ENCODE data around the gene DEDD2.
"Not testable (repeated sequence)": the region's sequence is repeated elsewhere in the genome, so short reads cannot be mapped to it uniquely, and the experiment has no call there.

Gene DEDD2, protein sequence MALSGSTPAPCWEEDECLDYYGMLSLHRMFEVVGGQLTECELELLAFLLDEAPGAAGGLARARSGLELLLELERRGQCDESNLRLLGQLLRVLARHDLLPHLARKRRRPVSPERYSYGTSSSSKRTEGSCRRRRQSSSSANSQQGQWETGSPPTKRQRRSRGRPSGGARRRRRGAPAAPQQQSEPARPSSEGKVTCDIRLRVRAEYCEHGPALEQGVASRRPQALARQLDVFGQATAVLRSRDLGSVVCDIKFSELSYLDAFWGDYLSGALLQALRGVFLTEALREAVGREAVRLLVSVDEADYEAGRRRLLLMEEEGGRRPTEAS

DNA sequence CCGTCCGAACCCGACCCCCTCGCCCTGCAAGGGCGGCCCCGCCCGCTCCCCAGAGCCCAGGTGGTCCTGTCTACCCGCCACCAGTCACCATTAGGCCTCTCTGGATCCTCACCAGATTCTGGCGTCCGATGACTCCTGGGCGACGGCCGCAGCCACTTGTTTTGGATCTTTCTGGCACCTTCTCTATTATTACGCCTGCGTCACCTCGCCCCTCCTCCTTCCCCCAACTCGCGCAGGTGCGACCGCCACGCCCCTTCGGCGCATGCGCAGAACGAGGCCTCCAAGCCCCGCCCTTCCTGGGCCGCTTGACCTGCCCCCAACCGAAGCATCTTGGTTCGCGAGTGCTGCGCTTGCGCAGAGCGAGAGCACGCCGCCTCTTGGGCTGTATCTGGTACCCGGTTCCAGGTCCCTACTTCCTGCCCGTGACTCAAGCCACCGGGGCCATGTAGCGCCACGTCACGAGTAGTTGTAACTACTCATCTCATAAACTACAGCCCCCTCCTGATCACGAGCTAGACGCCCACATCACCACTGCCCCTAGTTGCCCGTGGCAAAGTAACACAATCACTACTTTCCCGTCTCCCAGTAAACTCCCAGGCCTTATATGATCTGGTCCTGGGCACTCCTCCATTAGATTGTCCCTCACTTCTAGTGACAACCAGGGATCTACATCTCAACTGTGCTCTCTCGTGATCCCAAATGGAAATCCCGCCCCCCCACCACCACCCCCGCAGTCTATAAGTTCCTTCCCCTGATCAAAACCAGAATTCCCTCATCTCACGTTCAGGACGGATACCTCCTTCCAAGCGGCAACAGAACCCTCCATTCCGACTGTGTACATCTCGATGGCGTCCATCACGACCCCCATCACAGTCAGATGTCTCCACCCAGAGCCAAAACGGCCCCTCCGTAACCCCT, at the start of gene DEDD2:
Gene DEDD2, minus strand, starts transcription at position 158 of the 918 bp plus-strand sequence. CDS start 670 bp downstream, outside the sequence.
- peak; percentile 98 for DNase-seq

DNA sequence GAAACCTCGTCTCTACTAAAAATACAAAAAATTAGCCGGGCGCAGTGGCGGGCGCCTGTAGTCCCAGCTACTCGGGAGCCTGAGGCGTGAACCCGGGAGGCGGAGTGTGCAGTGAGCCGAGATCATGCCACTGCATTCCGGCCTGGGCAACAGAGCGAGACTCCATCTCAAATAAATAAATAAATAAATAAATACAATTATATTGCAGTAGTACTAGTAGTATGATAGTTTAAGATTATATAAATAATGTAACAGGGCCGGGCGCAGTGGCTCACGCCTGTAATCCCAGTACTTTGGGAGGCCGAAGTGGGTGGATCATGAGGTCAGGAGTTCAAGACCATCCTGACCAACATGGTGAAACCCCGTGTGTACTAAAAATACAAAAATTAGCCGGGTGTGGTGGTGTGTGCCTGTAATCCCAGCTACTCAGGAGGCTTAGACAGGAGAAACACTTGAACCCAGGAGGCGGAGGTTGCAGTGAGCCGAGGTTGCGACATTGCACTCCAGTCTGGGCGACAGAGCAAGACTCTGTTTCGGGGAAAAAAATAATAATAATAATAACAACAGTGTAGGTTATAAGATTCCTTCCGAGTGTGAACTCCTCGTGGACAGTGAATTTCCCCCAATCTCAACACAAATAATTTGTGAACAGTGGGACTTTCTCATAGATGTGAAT, 49.6 kb upstream of the DEDD2 start:
- DNase-seq = not testable (repeated sequence)

DNA sequence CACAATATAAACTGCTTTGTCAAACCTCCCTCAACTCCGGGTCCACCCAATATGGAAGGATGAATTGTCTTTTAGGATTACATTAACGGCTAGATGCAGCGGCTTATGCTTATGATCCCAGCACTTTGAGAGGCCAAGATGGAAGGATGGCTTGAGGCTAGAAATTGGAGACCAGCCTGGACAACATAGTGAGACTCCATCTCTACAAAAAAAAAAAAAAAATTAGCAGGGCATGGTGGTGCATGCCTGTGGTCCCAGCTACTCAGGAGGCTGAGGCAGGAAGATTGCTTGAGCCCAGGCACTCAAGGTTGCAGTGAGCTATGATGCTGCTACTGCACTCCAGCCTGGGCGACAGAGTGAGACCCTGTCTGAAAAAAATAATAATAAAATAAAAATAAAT, 48.6 kb upstream of the DEDD2 start:
- not testable (repeated sequence) for DNase-seq

DNA sequence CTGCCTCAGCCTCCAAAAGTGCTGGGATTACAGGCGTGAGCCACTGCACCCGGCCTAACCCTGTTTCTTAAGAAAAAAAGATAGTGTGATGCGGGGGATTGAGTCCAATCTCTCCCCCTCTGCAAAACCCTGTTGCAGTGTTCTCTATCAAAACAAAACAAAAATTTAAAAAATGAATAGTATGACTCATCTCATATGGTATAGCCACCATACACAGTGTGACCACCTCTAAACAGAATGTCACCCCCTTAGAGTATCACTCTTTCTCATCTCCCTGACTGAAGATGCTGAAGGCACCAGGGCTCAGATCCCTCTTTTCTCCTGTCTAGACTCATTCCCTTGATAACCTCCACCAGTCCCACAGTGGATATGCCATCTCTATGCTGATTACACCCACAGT, 44.3 kb upstream of the DEDD2 start:
- no peak for DNase-seq

DNA sequence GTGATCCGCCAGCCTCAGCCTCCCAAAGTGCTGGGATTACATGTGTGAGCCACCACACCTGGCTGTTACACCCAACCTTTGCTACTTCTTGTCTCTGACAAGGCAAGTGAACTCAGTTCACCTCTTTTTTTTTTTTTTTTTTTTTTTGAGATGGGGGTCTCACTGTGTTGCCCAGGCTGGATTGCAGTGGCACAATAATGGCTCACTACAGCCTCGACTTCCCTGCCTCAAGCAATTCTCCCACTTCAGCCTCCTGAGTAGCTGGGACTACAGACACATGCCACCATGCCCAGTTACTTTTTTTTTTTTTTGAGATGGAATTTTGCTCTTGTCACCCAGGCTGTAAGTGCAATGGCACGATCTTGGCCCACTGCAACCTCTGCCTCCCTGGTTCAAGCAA, 40.4 kb upstream of the DEDD2 start:
- DNase-seq = not testable (repeated sequence)

DNA sequence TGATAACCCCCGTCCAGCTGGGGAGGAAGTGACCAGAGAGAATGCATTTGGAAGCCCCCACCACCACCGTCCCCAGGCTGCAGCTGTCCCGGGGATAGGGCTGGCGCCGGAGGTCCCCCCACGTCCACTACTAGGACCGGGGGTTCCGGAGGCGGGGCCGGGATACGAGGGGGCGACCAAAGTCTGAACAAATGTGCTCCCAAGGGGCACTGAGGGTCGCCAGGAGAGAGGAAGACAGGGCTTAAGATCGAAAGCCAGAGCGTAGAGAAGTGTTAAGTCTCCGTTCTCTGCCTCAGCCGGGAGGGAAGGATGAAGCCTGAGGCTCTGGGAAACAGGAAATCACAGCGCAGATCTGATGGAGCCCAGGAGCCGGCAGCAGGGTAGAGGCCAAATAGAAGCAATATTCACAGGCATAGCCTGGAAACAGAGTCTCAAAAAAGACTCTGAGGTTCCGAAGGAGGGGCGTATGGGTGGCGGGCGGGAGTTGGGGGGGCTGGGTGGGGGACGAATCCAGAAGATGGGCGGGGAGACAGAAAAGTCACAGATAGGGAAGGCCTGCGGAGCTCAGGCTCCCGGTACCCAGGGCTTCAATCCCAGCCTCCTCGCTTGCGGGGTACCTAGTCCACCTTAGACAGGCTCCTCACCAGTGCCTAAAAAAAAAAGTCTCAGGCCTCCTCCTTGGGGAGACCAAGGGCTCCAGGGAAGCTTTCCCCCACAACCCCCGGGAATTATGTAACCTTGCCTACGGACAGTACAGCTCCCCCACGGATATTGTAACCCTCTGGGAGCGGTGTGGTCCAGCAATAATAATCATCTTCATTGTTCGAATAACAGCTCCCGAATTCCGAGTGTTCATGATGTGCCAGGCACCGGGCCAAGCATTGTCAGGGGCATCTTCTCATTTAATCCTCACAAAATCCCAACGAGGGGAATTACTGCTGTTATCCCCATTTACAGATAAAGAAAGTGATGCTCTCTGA, 38.6 kb upstream of the DEDD2 start:
- peak; percentile 43 for DNase-seq

DNA sequence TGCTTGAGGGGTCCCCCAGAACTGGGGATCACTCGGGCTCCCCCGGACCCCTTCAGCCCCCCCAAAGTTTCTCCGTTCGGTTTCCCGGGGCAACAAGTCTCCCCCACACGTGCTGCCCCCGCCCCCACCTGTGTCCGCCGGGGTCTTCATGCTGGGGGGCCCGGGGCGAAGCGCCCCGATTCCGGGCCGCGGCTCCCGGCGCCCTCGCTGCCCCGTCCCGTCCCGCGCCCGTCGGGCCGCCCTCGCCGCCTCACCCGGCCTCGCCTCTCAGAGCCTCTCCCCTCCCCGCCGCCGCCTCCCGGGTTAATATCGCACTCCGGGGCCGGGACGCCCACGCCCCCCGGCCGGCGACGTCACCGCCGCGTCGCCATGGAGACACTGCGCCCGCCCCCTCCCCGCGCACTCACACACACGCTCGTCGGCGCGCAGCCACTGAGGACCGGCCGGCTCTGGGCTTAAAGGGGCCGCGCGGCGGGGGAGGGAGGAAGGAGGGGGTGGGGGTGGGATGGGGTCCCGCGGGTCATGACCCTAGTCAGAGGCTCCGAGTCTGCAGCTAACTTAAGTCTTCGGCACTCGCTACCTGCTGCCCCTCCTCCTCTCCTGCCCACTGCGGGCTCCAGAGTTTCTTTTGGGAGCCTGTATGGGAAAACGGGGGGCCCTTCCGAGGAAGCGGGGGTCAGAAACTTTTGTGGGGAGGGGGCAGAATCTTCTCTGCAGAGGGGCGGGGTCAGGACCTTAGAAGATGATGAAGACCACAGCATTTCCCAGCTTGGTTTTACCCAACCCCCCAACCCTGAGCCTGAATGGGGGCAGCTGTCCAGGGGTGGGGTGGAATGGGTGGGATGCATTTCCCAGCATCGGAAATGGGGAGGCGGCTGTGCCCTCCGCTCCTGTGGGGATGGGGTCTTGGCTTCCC, 37.6 kb upstream of the DEDD2 start, which contains the start of gene ERF:
Gene ERF, minus strand, starts transcription at position 279 of the 916 bp plus-strand sequence. Its CDS starts 129 bp downstream, at position 150.
- DNase-seq = peak; percentile 70

DNA sequence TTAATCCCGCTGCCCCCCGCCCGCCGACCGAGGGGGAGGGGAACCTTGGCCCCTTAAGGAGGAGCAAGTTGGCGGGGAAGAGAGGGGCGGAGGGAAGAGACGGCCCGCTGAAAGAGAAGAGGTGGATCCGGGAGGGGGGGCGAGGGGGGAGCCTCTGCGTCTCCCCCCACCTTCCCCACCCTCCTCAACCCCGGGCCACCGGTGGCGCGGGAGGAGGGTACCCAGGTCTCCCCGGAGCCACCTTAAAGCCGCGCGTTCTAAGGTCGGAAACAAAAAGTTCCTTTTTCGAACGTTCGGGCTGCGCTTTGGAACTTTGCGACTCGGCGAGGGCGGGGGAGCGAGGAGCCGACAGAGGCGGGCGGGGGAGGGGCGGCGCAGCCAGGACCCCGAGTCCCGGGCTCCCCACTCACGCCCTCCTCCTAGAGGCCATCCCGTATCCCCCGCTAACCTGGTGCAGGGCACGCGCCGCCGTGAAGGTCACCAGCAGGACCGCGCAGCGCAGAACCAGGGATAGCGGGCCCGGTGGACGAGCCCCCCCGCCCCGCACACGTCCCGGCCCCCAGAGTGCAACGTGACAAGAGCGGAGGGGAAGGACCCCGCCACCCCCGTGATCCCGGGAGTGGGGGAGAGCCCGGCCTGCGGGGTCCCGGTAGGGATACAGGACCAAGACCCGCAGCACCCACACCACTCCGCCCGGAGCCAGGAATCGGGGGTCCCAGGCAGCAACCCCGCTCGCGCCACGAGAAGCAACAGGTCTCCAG, 36.8 kb upstream of the DEDD2 start:
- DNase-seq = no peak

DNA sequence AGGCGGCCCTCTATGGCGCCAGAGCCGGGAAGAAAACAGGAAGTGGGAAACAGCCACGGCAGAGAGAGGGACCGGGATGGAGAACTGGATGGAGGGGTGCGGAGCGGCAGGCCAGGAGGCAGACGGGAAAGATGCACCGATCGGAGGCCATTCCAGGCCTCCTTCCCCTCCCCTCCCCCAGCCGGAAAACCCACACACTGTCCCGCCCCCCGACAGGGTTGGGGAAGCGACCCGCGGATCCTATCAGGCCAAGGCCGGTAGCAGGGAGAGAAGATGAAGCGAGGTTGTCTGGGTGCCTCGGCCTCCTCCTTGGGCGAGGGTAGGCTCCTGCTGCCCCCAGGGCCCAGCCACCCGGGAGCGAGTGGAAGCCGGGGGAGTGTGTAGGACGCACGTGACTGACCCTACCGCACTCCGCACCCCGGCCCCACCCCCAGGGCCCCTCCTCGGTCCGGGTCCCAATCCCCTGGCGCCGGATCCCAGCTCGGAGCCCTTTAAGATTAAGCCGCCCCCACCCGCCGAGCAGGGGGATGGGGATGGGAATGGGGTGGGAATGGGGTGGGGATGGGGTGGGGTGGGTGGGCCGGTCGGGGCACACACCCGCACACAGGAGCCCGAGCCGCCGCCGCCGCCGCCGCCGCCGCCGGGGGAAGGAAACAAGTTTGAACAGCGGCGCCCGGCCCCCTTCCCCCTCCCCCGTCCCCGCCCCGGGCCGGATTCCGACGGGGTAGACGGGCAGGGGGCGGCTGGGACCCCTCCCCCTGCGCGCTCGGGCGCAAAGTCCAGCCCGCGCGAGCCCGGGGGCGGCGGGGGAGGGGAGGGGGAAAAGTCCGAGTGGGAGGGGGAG, 36.0 kb upstream of the DEDD2 start:
- no peak for DNase-seq

DNA sequence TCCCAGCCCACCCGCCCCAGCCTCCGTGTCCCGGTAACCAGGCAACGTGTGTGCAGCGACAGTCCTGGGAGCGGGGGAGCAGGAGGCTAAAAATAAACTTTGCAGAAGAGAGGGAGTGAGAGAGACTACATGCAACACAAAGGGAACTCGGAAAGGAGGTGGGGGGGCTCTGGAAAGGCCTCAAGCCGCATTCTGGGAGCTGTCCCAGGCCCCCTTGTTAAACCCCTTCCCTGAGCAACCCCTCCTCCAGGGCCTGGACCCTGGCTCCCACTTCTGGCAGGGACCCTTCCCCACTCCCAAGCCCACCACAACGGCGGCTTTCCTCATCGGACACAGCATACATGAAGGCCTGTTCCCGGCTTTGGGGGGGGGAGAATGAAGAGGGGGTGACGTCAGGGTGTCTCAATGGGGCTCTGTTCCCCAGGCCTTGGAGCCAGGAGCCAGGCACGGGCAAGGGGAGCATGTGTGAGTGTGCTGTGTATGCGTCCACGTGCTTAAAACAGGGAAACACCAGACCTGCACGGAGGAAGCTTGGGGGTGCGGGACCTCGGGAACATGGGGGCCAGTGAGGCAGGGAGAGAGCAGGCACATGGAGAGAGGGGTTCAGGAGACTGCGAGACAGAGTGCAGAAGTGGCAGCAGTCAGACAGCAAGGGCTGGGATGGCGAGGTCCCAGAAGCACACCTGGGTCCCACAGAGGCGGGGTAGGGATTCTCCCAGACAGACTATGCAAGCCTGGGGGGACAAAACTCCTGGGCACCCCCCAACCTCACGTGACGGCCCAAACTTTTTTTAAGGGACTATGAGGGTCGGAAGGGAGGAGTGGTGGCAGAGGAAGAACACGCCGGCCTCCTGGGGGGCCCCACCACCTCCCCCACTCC, 35.1 kb upstream of the DEDD2 start:
- DNase-seq = no peak

DNA sequence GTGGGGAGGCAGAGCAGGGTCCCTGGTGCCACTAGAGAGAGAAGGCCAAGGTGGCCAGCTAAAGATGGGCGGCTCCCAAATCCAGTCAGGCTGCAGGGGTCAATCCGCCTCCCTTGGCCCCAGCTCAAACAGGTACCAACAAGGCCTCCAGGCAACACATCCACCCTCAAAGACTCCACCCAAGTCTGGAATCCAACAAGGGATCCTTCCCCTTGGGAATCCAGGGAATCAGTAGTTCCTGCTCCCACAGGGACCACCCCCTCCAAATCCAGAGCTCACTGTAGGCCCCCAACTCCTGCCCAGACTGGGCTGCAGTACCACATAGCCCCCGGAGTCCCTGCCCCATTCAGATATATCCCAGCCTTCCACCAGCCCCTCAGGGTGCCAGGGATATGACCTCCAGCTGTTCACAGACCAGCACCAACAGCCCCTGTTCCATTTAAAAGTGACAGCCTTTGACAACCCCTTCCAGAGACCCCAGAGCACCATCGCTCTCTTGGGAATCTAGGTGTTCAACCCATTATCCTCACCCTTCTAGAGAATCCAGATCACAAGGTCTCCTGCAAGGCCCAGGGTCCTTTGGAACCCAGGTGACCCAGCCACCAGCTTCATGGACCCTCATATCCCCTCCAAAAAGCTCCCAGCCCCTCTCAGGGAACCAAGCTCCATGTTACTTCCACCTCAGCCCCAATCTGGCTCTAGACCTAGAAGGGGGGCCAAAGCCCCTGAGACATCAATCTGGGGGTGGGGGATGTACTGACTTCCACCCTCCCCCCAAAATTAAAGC, 34.3 kb upstream of the DEDD2 start:
- no peak for DNase-seq

DNA sequence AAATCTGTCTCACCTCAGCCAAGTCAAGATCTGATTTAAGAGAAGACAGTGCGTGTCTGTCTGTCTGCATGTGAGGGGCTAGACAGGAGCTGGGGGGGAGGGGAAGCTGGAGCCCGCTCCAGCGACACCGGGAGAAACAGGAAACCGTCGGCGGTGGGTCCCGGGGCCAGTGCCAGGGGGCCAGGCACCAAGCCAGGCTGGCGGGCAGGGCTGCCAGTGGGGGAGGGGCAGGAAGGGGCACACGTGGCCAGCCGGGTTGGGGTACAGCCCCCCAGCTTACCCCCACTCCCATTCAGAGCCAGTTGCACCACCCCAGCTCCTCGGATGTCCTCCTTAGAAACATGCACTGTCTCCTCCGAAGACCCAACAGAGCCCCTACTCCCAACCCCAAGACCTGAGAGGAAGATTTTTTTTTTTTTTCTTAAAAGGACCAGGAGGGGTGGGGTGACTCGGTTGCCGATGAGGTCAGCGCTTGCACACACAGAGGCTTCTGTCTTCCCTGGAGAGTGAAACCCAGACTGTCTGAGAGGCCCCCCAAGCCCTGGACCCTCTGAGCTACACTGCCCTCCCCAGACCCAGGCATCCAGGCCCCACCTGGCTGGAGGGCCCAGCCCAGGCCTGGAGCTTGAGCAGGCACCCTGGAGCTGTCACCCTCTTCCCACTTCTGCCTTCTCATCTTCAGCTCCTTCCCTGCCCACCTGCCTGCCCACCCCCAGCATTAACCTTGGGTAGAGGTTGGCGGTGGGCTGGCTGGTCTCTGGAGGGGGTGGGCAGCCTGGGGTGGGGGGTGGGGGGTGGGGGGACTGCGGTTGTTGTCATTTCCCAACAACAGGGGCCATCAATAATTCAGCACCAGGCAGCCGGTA, 33.4 kb upstream of the DEDD2 start:
- no peak for DNase-seq

DNA sequence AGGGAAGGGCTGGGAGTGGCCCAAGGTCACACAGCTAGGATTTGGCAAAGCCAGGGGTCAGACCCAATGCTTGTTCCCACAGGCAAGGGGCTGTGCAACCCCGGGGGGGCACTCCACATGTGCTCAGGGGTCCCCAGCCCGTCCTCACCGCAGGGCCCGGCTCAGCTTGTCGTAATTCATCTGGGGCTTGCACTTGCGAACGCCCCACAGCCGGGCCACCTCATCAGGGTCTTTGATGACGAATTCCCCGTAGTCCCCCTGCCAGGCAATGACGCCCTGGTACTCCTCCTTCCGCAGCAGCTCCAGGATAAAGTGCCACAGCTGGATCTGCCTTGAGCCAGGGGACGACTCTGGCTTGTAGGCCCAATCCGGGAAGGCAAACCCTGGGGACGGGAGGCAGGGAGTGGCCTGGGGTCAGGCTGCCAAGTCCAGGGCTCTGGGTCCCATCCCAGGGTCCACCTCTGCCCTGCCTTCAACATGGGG, 32.7 kb upstream of the DEDD2 start:
- DNase-seq = no peak

DNA sequence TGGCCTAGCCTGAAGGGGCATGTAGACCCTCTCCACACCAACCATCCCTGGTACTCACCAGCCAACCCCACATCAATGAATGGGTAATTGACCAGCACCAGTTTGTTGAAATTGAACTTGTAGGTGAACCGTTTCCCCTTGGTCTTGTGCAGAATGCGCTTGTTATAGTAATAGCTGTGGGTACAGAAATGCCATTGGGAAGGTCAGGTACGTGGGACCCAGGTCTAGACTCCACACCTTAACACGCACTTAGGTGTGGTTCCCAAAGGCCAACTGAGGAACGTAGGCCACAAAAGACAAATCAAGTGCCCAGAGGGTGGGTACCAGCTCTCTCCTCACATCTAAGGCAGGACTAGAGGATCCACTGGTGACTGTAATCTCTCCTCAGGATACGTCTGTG, 32.3 kb upstream of the DEDD2 start:
- DNase-seq = no peak

DNA sequence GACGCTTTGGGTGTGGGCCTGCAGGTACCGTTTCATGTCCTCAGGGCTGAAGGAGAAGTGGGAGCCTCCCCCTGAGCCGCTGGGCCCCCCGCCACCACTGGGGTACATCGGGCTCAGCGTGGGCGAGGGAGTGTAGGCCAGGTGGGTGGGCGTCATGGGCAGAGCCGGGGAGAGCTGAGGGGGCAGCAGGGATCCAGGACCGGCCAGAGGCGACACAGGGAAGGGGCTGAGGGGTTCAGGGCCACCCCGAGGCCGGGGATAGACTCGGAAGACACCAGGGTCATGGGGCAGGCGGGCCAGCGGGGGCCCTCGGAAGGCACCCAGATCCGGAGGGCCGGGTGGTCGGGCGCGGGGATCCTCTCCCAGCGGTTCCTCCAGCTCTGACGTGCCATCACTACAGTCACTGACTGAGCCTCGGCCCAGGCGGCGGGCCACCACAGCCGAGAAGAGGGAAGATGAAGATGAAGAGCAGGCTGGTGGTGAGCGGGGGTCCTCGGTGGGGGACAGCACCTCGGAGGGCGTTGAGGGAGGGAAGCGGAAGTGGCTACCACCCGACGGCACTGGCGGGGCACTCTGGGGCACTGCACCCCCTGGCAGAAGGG, 31.8 kb upstream of the DEDD2 start:
- no peak for DNase-seq

Measured in DMS153 (cell line).